ENCODE data around the gene OLFM2.

DNA sequence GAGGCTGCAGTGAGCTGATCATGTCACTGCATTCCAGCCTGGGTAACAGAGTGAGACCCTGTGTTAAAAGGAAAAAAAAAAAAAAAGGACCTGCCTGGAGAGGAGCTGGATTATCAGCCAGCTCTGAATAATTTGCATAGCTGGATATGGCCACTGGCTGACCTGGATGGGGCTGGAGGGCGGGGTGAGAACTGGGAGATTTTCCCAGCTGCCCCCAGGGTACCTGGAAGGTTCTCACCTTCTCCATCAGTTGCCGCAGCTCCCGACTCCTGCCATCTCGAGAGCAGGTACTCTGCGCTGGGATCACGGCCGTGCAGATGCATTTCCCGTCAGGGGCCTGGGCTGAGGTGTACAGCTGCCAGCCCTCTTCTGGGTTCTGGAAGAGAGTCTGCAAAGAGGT lies 75.9 kb downstream of the OLFM2 start:
- TF ChIP-seq, protein P1, sequence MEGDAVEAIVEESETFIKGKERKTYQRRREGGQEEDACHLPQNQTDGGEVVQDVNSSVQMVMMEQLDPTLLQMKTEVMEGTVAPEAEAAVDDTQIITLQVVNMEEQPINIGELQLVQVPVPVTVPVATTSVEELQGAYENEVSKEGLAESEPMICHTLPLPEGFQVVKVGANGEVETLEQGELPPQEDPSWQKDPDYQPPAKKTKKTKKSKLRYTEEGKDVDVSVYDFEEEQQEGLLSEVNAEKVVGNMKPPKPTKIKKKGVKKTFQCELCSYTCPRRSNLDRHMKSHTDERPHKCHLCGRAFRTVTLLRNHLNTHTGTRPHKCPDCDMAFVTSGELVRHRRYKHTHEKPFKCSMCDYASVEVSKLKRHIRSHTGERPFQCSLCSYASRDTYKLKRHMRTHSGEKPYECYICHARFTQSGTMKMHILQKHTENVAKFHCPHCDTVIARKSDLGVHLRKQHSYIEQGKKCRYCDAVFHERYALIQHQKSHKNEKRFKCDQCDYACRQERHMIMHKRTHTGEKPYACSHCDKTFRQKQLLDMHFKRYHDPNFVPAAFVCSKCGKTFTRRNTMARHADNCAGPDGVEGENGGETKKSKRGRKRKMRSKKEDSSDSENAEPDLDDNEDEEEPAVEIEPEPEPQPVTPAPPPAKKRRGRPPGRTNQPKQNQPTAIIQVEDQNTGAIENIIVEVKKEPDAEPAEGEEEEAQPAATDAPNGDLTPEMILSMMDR (IDR thresholded peaks at IDR 0.05) = no peak
- TF ChIP-seq POLR2A (IDR thresholded peaks at IDR 0.05) = no peak
